SK-N-SH treated with all-trans-retinoic acid at 6 μM for 48 hours (cell line): ENCODE data around the gene CD244.
A peak's percentile ranks its signal among the peaks of the same experiment; 100 is the strongest.

ENCODE experiments used
- ATAC-seq: fragments of 200-7000 bp; cut with Tn5 transposase; 3 replicates; pipeline ENCODE4 v1.9.1; 2020; ENCODE audit warnings: mild to moderate bottlenecking, moderate library complexity
- ARNTL ChIP-seq: fragments of 450-650 bp; formaldehyde crosslinking; IDR thresholded peaks from 2 replicates; pipeline ENCODE4 v1.5.0; 2020; ENCODE audit warnings: low read depth, mild to moderate bottlenecking, moderate library complexity, borderline replicate concordance
- BACH2 ChIP-seq: fragments of 250-450 bp; sonication (Bioruptor Pico); IDR thresholded peaks from 2 replicates; pipeline ENCODE4 v1.9.0; 2021; ENCODE audit warnings: mild to moderate bottlenecking, borderline replicate concordance
- CSDC2 ChIP-seq: fragments of 250-450 bp; sonication (Bioruptor Pico); IDR thresholded peaks from 2 replicates; pipeline ENCODE4 v1.5.0; 2020; ENCODE audit warnings: mild to moderate bottlenecking, moderate library complexity
- GLIS3 ChIP-seq: fragments of 250-450 bp; sonication (Bioruptor Pico); IDR thresholded peaks from 2 replicates; pipeline ENCODE4 v1.5.0; 2020; ENCODE audit warnings: mild to moderate bottlenecking, moderate library complexity
- ISL1 ChIP-seq: fragments of 250-450 bp; sonication (Bioruptor Pico); IDR thresholded peaks from 2 replicates; pipeline ENCODE4 v2.1.2; 2022; ENCODE audit warnings: mild to moderate bottlenecking, moderate library complexity
- OSR1 ChIP-seq: fragments of 250-450 bp; sonication (Bioruptor Pico); IDR thresholded peaks from 2 replicates; pipeline ENCODE4 v1.8.0; 2022; ENCODE audit warnings: moderate library complexity, mild to moderate bottlenecking, inconsistent platforms
- RARB ChIP-seq: fragments of 250-450 bp; sonication (Bioruptor Pico); IDR thresholded peaks from 2 replicates; pipeline ENCODE4 v1.8.0; 2021; ENCODE audit warnings: mild to moderate bottlenecking, moderate library complexity
- TCF4 ChIP-seq: fragments of 250-450 bp; sonication (Bioruptor Pico); IDR thresholded peaks from 2 replicates; pipeline ENCODE4 v1.8.0; 2021; ENCODE audit warnings: mild to moderate bottlenecking, moderate library complexity, borderline replicate concordance
- TOX ChIP-seq: fragments of 250-450 bp; sonication (Bioruptor Pico); IDR thresholded peaks from 2 replicates; pipeline ENCODE4 v1.8.0; 2021; ENCODE audit warnings: mild to moderate bottlenecking, moderate library complexity, borderline replicate concordance
- ZC3H10 ChIP-seq: fragments of 250-450 bp; sonication (Bioruptor Pico); IDR thresholded peaks from 2 replicates; pipeline ENCODE4 v1.5.1; 2021; ENCODE audit warnings: mild to moderate bottlenecking, moderate library complexity
- ZFP3 ChIP-seq: fragments of 250-450 bp; sonication (Bioruptor Pico); IDR thresholded peaks from 2 replicates; pipeline ENCODE4 v1.5.0; 2020; ENCODE audit warnings: mild to moderate bottlenecking, moderate library complexity
- ZFP30 ChIP-seq: fragments of 450-650 bp; formaldehyde crosslinking; IDR thresholded peaks from 2 replicates; pipeline ENCODE4 v1.5.0; 2022; ENCODE audit warnings: mild to moderate bottlenecking, moderate library complexity
- ZNF565 ChIP-seq: fragments of 450-650 bp; formaldehyde crosslinking; conservative IDR thresholded peaks from 2 replicates; pipeline ENCODE4 v1.5.0; 2020; ENCODE audit warnings: low read depth, mild to moderate bottlenecking, moderate library complexity
- ZNF70 ChIP-seq: fragments of 450-650 bp; formaldehyde crosslinking; IDR thresholded peaks from 2 replicates; pipeline ENCODE4 v1.5.0; 2020; ENCODE audit warnings: mild to moderate bottlenecking, moderate library complexity
- ZNF8 ChIP-seq: fragments of 450-650 bp; formaldehyde crosslinking; IDR thresholded peaks from 2 replicates; pipeline ENCODE4 v1.5.0; 2020; ENCODE audit warnings: mild to moderate bottlenecking, moderate library complexity
- TF ChIP-seq, protein P1 (sequence below): fragments of 250-450 bp; sonication (Bioruptor Pico); IDR thresholded peaks from 2 replicates; pipeline ENCODE4 v1.8.0; 2021; ENCODE audit warnings: low read depth, mild to moderate bottlenecking, moderate library complexity, borderline replicate concordance
- TF ChIP-seq, protein P2 (sequence below): fragments of 250-450 bp; sonication (Bioruptor Pico); IDR thresholded peaks from 2 replicates; pipeline ENCODE4 v1.5.0; 2020; ENCODE audit warnings: mild to moderate bottlenecking, moderate library complexity
- TF ChIP-seq, protein P3 (sequence below): fragments of 250-450 bp; sonication (Bioruptor Pico); IDR thresholded peaks from 2 replicates; pipeline ENCODE4 v1.5.1; 2021; ENCODE audit warnings: mild to moderate bottlenecking, moderate library complexity
- TF ChIP-seq, protein P4 (sequence below): fragments of 250-450 bp; sonication (Bioruptor Pico); IDR thresholded peaks from 2 replicates; pipeline ENCODE4 v1.8.0; 2020; ENCODE audit warnings: mild to moderate bottlenecking, moderate library complexity, borderline replicate concordance
- TF ChIP-seq, protein P5 (sequence below): fragments of 250-450 bp; sonication (Bioruptor Pico); IDR thresholded peaks from 2 replicates; pipeline ENCODE4 v1.5.1; 2020; ENCODE audit warnings: low read depth, mild to moderate bottlenecking, moderate library complexity

Gene CD244

DNA sequence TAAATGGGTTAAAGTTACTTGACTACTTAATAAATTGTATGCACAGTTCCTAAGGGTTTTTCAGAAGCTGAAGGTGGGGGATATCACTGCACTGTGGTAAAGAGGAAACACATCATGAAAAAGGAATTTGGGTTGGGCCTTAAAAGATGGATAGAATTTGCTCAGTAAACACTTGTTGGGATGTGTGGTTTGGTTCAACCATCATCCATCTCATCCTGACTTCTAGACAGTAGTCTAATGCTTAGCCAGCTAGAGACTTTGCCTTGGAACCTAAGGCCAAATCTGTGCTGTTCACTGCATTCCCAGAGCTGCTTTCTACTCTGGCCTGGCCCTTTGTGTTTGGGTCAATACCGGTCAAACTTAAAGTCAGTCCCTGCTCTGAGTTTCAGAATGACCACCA is 36.1 kb downstream of the CD244 start:
- ATAC-seq = no peak

DNA sequence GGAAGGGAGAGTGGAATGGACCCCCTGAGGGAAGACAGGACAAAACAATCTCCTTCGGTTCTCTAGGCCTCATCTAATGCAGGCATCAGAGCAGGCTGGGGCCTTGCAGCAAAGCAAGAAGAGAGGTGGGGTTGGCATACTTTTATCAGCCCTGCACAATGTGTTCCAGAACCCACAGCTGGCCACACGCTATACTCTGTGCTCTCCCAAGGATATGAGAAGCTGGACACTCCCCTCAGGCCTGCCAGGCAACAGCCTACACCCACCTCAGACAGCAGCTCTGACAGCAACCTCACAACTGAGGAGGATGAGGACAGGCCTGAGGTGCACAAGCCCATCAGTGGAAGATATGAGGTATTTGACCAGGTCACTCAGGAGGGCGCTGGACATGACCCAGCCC is 39.4 kb downstream of the CD244 start:
- no peak for ATAC-seq
- TF ChIP-seq CSDC2 (CRISPR knock-in tag) = no peak
- TF ChIP-seq, protein P1, sequence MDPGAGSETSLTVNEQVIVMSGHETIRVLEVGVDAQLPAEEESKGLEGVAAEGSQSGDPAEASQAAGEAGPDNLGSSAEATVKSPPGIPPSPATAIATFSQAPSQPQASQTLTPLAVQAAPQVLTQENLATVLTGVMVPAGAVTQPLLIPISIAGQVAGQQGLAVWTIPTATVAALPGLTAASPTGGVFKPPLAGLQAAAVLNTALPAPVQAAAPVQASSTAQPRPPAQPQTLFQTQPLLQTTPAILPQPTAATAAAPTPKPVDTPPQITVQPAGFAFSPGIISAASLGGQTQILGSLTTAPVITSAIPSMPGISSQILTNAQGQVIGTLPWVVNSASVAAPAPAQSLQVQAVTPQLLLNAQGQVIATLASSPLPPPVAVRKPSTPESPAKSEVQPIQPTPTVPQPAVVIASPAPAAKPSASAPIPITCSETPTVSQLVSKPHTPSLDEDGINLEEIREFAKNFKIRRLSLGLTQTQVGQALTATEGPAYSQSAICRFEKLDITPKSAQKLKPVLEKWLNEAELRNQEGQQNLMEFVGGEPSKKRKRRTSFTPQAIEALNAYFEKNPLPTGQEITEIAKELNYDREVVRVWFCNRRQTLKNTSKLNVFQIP (CRISPR knock-in tag) = no peak
- TF ChIP-seq, protein P2, sequence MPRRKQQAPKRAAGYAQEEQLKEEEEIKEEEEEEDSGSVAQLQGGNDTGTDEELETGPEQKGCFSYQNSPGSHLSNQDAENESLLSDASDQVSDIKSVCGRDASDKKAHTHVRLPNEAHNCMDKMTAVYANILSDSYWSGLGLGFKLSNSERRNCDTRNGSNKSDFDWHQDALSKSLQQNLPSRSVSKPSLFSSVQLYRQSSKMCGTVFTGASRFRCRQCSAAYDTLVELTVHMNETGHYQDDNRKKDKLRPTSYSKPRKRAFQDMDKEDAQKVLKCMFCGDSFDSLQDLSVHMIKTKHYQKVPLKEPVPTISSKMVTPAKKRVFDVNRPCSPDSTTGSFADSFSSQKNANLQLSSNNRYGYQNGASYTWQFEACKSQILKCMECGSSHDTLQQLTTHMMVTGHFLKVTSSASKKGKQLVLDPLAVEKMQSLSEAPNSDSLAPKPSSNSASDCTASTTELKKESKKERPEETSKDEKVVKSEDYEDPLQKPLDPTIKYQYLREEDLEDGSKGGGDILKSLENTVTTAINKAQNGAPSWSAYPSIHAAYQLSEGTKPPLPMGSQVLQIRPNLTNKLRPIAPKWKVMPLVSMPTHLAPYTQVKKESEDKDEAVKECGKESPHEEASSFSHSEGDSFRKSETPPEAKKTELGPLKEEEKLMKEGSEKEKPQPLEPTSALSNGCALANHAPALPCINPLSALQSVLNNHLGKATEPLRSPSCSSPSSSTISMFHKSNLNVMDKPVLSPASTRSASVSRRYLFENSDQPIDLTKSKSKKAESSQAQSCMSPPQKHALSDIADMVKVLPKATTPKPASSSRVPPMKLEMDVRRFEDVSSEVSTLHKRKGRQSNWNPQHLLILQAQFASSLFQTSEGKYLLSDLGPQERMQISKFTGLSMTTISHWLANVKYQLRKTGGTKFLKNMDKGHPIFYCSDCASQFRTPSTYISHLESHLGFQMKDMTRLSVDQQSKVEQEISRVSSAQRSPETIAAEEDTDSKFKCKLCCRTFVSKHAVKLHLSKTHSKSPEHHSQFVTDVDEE (CRISPR knock-in tag) = no peak
- TF ChIP-seq OSR1 = no peak
- no peak for TF ChIP-seq ZFP3 (CRISPR knock-in tag)
- TF ChIP-seq ZNF70 = no peak
- no peak for TF ChIP-seq ZNF8 (CRISPR knock-in tag)
- TF ChIP-seq, protein P3, sequence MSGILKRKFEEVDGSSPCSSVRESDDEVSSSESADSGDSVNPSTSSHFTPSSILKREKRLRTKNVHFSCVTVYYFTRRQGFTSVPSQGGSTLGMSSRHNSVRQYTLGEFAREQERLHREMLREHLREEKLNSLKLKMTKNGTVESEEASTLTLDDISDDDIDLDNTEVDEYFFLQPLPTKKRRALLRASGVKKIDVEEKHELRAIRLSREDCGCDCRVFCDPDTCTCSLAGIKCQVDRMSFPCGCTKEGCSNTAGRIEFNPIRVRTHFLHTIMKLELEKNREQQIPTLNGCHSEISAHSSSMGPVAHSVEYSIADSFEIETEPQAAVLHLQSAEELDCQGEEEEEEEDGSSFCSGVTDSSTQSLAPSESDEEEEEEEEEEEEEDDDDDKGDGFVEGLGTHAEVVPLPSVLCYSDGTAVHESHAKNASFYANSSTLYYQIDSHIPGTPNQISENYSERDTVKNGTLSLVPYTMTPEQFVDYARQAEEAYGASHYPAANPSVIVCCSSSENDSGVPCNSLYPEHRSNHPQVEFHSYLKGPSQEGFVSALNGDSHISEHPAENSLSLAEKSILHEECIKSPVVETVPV (CRISPR knock-in tag) = no peak
- no peak for TF ChIP-seq ZC3H10
- TF ChIP-seq ZFP30 (CRISPR knock-in tag) = no peak
- no peak for TF ChIP-seq TOX (CRISPR knock-in tag)
- no peak for TF ChIP-seq ISL1 (CRISPR knock-in tag)
- TF ChIP-seq TCF4 = no peak
- TF ChIP-seq RARB (CRISPR knock-in tag) = no peak
- no peak for TF ChIP-seq BACH2 (CRISPR knock-in tag)
- TF ChIP-seq ARNTL (CRISPR knock-in tag) = no peak
- TF ChIP-seq, protein P4, sequence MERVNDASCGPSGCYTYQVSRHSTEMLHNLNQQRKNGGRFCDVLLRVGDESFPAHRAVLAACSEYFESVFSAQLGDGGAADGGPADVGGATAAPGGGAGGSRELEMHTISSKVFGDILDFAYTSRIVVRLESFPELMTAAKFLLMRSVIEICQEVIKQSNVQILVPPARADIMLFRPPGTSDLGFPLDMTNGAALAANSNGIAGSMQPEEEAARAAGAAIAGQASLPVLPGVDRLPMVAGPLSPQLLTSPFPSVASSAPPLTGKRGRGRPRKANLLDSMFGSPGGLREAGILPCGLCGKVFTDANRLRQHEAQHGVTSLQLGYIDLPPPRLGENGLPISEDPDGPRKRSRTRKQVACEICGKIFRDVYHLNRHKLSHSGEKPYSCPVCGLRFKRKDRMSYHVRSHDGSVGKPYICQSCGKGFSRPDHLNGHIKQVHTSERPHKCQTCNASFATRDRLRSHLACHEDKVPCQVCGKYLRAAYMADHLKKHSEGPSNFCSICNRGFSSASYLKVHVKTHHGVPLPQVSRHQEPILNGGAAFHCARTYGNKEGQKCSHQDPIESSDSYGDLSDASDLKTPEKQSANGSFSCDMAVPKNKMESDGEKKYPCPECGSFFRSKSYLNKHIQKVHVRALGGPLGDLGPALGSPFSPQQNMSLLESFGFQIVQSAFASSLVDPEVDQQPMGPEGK = no peak
- TF ChIP-seq, protein P5, sequence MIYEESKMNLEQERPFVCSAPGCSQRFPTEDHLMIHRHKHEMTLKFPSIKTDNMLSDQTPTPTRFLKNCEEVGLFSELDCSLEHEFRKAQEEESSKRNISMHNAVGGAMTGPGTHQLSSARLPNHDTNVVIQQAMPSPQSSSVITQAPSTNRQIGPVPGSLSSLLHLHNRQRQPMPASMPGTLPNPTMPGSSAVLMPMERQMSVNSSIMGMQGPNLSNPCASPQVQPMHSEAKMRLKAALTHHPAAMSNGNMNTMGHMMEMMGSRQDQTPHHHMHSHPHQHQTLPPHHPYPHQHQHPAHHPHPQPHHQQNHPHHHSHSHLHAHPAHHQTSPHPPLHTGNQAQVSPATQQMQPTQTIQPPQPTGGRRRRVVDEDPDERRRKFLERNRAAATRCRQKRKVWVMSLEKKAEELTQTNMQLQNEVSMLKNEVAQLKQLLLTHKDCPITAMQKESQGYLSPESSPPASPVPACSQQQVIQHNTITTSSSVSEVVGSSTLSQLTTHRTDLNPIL = no peak
- no peak for TF ChIP-seq ZNF565 (CRISPR knock-in tag)
- TF ChIP-seq GLIS3 (CRISPR knock-in tag) = no peak

More for the DNA sequence above, 36.1 kb downstream of the CD244 start:
- TF ChIP-seq BACH2 (CRISPR knock-in tag) = no peak
- TF ChIP-seq, all 23 proteins: peak for 0

DNA sequence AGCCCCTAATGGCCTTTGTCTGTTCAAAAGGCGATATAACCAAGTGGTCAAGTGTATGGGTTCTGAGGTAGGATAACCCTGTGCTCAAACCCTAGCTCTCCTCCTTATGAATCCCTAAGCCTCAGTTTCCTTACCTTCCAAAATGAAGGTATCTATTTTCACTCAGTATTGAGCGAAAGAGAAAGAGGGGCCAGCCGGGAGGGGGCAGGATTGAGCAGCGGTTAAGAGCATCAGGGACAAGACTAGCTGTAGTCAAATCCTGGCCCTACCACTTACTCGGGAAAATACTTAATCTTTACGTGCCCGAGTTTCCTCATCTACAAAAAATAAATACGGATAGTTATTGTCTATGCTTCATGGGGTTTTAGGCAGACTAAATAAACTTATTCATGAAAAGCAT is 41.1 kb downstream of the CD244 start:
- no peak for TF ChIP-seq ZFP30 (CRISPR knock-in tag)
- TF ChIP-seq ARNTL (CRISPR knock-in tag) = no peak
- no peak for TF ChIP-seq TCF4
- no peak for TF ChIP-seq TOX (CRISPR knock-in tag)
- TF ChIP-seq ZNF565 (CRISPR knock-in tag) = no peak
- no peak for TF ChIP-seq ZNF70
- TF ChIP-seq, protein P2 (CRISPR knock-in tag) = no peak
- TF ChIP-seq, protein P1 (CRISPR knock-in tag) = no peak
- no peak for TF ChIP-seq OSR1
- peak; percentile 69; the same call in 2 of the 3 replicates for ATAC-seq
